Measurements from ENCODE around the gene CYP2R1. TPM values are rescaled to one million over a fixed set of nuclear protein-coding genes. Genes with fewer than 3 reads are reported as not detected.
A peak's percentile ranks its signal among the peaks of the same experiment; 100 is the strongest.

CYP2R1 gene
- total RNA-seq, 1 donor from 2014 or later, result 12.1 TPM

- Mint-ChIP-seq H3K4me3 (no peak overlapping the region), H3K27me3 (no peaks in the 10 kb centered on the region), H3K4me1 (ENCODE audit: unreplicated experiment) (no peaks in the 10 kb centered on the region), H3K9me3 (no peaks in the 10 kb centered on the region), H3K27ac (no peak overlapping the region), H3K36me3 (no peaks in the 10 kb centered on the region)
- no peak for TF ChIP-seq CTCF (conservative IDR thresholded peaks at IDR 0.05)
- DNase-seq (ENCODE audit: extremely low spot score, unreplicated experiment), result no peak
Measured at GRCh38 chr11:14902650-14903350, 10.8 kb upstream of the CYP2R1 start.

- DNase-seq (ENCODE audit: extremely low spot score, unreplicated experiment), result no peak
- no peaks in the 10 kb centered on the region for H3K4me1 Mint-ChIP-seq (ENCODE audit: unreplicated experiment)
- H3K27ac Mint-ChIP-seq, result no peak overlapping the region
- TF ChIP-seq CTCF (conservative IDR thresholded peaks at IDR 0.05), result no peak
- no peaks in the 10 kb centered on the region for H3K9me3 Mint-ChIP-seq
- H3K4me3 Mint-ChIP-seq, result no peak overlapping the region
- H3K36me3 Mint-ChIP-seq, result no peaks in the 10 kb centered on the region
- H3K27me3 Mint-ChIP-seq, result no peaks in the 10 kb centered on the region
Measured at GRCh38 chr11:14898906-14899305, 6.9 kb upstream of the CYP2R1 start.

GRCh38 chr11:14898355-14898754 lies 6.3 kb upstream of the CYP2R1 start:
- H3K9me3 Mint-ChIP-seq, result no peaks in the 10 kb centered on the region
- TF ChIP-seq CTCF (conservative IDR thresholded peaks at IDR 0.05), result no peak
- DNase-seq (ENCODE audit: extremely low spot score, unreplicated experiment), result no peak
- no peaks in the 10 kb centered on the region for H3K4me1 Mint-ChIP-seq (ENCODE audit: unreplicated experiment)
- no peak overlapping the region for H3K27ac Mint-ChIP-seq
- H3K36me3 Mint-ChIP-seq, result no peaks in the 10 kb centered on the region
- H3K27me3 Mint-ChIP-seq, result no peaks in the 10 kb centered on the region
- H3K4me3 Mint-ChIP-seq, result no peak overlapping the region

- peaks cover 3% of the 10 kb centered on the region for H3K4me1 Mint-ChIP-seq (ENCODE audit: unreplicated experiment)
- DNase-seq (ENCODE audit: extremely low spot score, unreplicated experiment), result no peak
- H3K4me3 Mint-ChIP-seq, result no peak overlapping the region
- H3K27ac Mint-ChIP-seq, result peak overlapping the region; percentile 3
- no peaks in the 10 kb centered on the region for H3K9me3 Mint-ChIP-seq
- no peaks in the 10 kb centered on the region for H3K27me3 Mint-ChIP-seq
- no peak for TF ChIP-seq CTCF (conservative IDR thresholded peaks at IDR 0.05)
- peaks cover 3% of the 10 kb centered on the region for H3K36me3 Mint-ChIP-seq
Measured at GRCh38 chr11:14894657-14895598, 2.9 kb upstream of the CYP2R1 start.

- H3K9me3 Mint-ChIP-seq, result no peaks in the 10 kb centered on the region
- H3K4me3 Mint-ChIP-seq, result peak overlapping the region; percentile 86
- H3K36me3 Mint-ChIP-seq, result peaks cover 3% of the 10 kb centered on the region
- H3K27ac Mint-ChIP-seq, result peak overlapping the region; percentile 69
- no peaks in the 10 kb centered on the region for H3K27me3 Mint-ChIP-seq
- DNase-seq (ENCODE audit: extremely low spot score, unreplicated experiment), result no peak
- no peak for TF ChIP-seq CTCF (conservative IDR thresholded peaks at IDR 0.05)
- H3K4me1 Mint-ChIP-seq (ENCODE audit: unreplicated experiment), result peaks cover 7% of the 10 kb centered on the region
Measured at GRCh38 chr11:14892577-14892976, 546 bp upstream of the CYP2R1 start.

Data from type B pancreatic cell (in vitro differentiated cells).